Measurements from ENCODE around the gene HIPK2.

HIPK2 gene

DNA sequence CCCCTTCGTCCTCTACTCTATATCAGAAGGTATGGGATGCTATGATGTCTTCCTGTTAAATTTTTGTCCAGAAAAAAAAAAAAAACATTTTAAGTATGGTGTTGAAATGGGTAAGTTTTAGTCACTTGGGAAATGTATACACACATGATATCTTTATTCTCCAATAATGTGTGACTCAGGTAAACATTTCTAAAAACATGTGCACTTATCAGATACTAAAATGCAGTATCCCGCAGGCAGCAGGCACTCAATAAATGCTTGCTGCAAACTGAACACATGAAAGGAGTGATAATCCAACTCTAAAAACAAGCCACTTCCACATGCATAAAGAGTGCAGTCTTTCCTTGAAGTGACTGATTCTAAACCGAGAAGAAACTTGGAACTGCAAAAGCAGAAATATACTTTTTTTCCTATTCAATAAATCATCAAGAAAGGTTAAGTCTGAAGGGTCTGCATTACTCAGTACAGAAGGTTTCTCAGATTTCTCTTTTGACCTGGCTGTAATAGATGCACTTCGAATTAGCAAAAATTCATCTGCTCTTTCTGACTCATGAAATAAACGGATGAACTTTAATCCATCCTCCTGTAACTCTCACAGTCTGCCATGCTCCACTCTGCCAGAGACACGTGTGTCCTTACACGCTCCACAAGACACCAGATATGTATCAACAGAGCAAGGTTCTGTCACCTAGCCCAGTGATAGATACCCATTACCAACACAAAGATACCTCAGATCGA, 84.0 kb downstream of the HIPK2 start:
- WGBS (ENCODE audit: insufficient coverage): 90% methylated on average over 6 of the region's 8 CpGs
- Histone ChIP-seq H3K9me3 (ENCODE audit: control extremely low read depth in 1 of 5, control insufficient read depth in 4 of 5, insufficient read depth in 2 of 5, low read depth in 1 of 5, low read length in 4 of 5) (no peaks in the 10 kb centered on the region), H3K27ac (ENCODE audit: insufficient read depth in 1 of 2, low read depth in 1 of 2, low read length in 2 of 2, poor library complexity in 1 of 2, severe bottlenecking in 2 of 2) (no peak overlapping the region), H3K36me3 (ENCODE audit: control insufficient read depth in 4 of 4, insufficient read depth in 4 of 4, low read length in 3 of 4) (peaks cover 2 to 8% (median 4%) of the 10 kb centered on the region in 4 experiments), H3K27me3 (replicated peaks in 2 of 5; ENCODE audit: control insufficient read depth in 4 of 5, insufficient read depth in 5 of 5, low read length in 4 of 5) (no peaks in the 10 kb centered on the region), H3K4me1 (ENCODE audit: control extremely low read depth in 1 of 4, control insufficient read depth in 4 of 4, insufficient read depth in 4 of 4, low read length in 3 of 4) (peaks cover 0 to 10% (median 10%) of the 10 kb centered on the region in 4 experiments), H3K4me3 (ENCODE audit: control insufficient read depth in 1 of 7, extremely low read depth in 1 of 7, insufficient read depth in 4 of 7, low read depth in 2 of 7, low read length in 6 of 7) (no peak overlapping the region)
- DNase-seq: no peak
- POLR2A ChIA-PET: no interaction called here
- CTCF ChIA-PET: no interaction called here

GRCh38 chr7:139692723-139693122, 85.1 kb downstream of the HIPK2 start:
- no peak for DNase-seq
- 95% methylated on average over 4 of the region's 6 CpGs for WGBS (ENCODE audit: insufficient coverage)
- ChIA-PET CTCF (no interaction called here), POLR2A (no interaction called here)
- no peaks in the 10 kb centered on the region for H3K9me3 ChIP-seq (ENCODE audit: control extremely low read depth in 1 of 5, control insufficient read depth in 4 of 5, insufficient read depth in 2 of 5, low read depth in 1 of 5, low read length in 4 of 5)
- peaks cover 0 to 10% (median 10%) of the 10 kb centered on the region in 4 experiments for H3K4me1 ChIP-seq (ENCODE audit: control extremely low read depth in 1 of 4, control insufficient read depth in 4 of 4, insufficient read depth in 4 of 4, low read length in 3 of 4)
- H3K27ac ChIP-seq (ENCODE audit: insufficient read depth in 1 of 2, low read depth in 1 of 2, low read length in 2 of 2, poor library complexity in 1 of 2, severe bottlenecking in 2 of 2): no peak overlapping the region
- no peaks in the 10 kb centered on the region for H3K27me3 ChIP-seq (replicated peaks in 2 of 5; ENCODE audit: control insufficient read depth in 4 of 5, insufficient read depth in 5 of 5, low read length in 4 of 5)
- peaks cover 0 to 8% (median 4%) of the 10 kb centered on the region in 4 experiments for H3K36me3 ChIP-seq (ENCODE audit: control insufficient read depth in 4 of 4, insufficient read depth in 4 of 4, low read length in 3 of 4)
- H3K4me3 ChIP-seq (ENCODE audit: control insufficient read depth in 1 of 7, extremely low read depth in 1 of 7, insufficient read depth in 4 of 7, low read depth in 2 of 7, low read length in 6 of 7): no peak overlapping the region

DNA sequence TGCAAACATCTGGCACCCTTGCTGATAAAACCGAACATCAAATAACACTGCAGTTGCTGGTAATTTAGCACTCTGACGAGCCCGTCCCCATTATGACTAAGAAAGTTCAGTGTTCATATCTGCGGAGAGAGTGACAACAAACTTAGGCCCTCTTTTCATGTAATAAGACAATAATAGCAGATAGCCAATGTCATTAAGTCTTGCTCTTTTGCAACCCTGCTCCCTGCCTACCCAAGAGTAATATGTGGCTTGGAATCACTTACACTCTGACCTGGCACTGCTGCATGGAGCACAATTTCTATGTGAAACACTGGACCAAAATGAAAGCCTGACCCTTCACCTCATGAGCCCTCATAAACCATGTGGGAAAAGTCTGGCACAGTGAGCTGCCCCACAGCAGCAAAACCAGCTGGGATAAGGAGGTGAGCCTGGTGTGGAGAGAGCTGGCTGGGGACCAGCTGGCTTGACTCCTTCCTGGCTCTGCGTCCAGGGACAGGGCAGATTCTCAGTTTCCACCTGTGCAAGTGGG, 86.5 kb downstream of the HIPK2 start:
- Histone ChIP-seq H3K27me3 (replicated peaks in 2 of 5; ENCODE audit: control insufficient read depth in 4 of 5, insufficient read depth in 5 of 5, low read length in 4 of 5) (no peaks in the 10 kb centered on the region), H3K27ac (ENCODE audit: insufficient read depth in 1 of 2, low read depth in 1 of 2, low read length in 2 of 2, poor library complexity in 1 of 2, severe bottlenecking in 2 of 2) (no peak overlapping the region), H3K36me3 (ENCODE audit: control insufficient read depth in 4 of 4, insufficient read depth in 4 of 4, low read length in 3 of 4) (peaks cover 3 to 11% (median 6%) of the 10 kb centered on the region in 4 experiments), H3K4me1 (ENCODE audit: control extremely low read depth in 1 of 4, control insufficient read depth in 4 of 4, insufficient read depth in 4 of 4, low read length in 3 of 4) (peaks cover 0 to 3% (median 1%) of the 10 kb centered on the region in 4 experiments), H3K4me3 (ENCODE audit: control insufficient read depth in 1 of 7, extremely low read depth in 1 of 7, insufficient read depth in 4 of 7, low read depth in 2 of 7, low read length in 6 of 7) (no peak overlapping the region), H3K9me3 (ENCODE audit: control extremely low read depth in 1 of 5, control insufficient read depth in 4 of 5, insufficient read depth in 2 of 5, low read depth in 1 of 5, low read length in 4 of 5) (peaks cover 0 to 6% (median 0%) of the 10 kb centered on the region in 5 experiments)
- DNase-seq: no peak
- POLR2A ChIA-PET: no interaction called here
- CTCF ChIA-PET: no interaction called here
- 100% methylated on average over 4 of the region's 5 CpGs for WGBS (ENCODE audit: insufficient coverage)

DNA sequence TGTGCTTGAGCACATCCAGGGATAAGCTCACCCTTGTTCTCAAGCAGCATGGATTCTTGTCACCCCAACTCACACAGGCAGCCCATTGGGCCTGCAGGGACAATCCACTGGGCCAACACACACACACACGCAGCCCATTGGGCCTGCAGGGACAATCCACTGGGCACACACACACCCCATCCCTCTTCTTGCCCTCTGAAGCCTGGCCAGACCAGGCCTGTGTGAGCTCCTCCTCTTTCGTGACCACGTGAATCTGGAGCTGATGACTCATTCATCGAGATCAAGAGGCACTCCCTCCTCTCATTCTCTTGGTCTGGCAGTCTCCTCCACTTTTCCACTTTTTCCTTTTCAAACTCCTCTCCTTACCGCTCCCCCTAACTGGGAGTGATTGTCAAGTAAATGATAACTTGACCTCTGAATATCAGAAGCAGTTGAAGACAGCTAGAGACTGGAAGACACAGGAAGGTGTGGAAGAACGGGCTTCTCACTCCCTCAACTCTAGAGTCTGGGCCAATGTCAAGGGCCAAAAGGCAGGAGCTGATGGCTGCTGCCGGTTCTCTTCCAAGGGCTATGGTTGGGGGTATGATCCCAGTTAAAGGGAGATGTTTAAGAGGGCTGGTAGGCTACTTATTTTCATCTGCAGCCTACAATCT, 89.7 kb downstream of the HIPK2 start:
- WGBS (ENCODE audit: insufficient coverage): 97% methylated on average over 3 of the region's 7 CpGs
- peaks cover 0 to 9% (median 4%) of the 10 kb centered on the region in 4 experiments for H3K4me1 ChIP-seq (ENCODE audit: control extremely low read depth in 1 of 4, control insufficient read depth in 4 of 4, insufficient read depth in 4 of 4, low read length in 3 of 4)
- ChIA-PET CTCF (interaction anchor here (1.2 to 1.6 kb wide), 4 partner anchors 10 to 315 kb away, joined by 3 read pairs; no protein-coding TSS in a partner anchor), POLR2A (no interaction called here)
- H3K27ac ChIP-seq (ENCODE audit: insufficient read depth in 1 of 2, low read depth in 1 of 2, low read length in 2 of 2, poor library complexity in 1 of 2, severe bottlenecking in 2 of 2): no peak overlapping the region
- no peak for DNase-seq
- no peaks in the 10 kb centered on the region for H3K27me3 ChIP-seq (replicated peaks in 2 of 5; ENCODE audit: control insufficient read depth in 4 of 5, insufficient read depth in 5 of 5, low read length in 4 of 5)
- peaks cover 2 to 22% (median 3%) of the 10 kb centered on the region in 4 experiments for H3K36me3 ChIP-seq (ENCODE audit: control insufficient read depth in 4 of 4, insufficient read depth in 4 of 4, low read length in 3 of 4)
- H3K4me3 ChIP-seq (ENCODE audit: control insufficient read depth in 1 of 7, extremely low read depth in 1 of 7, insufficient read depth in 4 of 7, low read depth in 2 of 7, low read length in 6 of 7): no peak overlapping the region
- H3K9me3 ChIP-seq (ENCODE audit: control extremely low read depth in 1 of 5, control insufficient read depth in 4 of 5, insufficient read depth in 2 of 5, low read depth in 1 of 5, low read length in 4 of 5): peaks cover 1 to 20% (median 8%) of the 10 kb centered on the region in 5 experiments

DNA sequence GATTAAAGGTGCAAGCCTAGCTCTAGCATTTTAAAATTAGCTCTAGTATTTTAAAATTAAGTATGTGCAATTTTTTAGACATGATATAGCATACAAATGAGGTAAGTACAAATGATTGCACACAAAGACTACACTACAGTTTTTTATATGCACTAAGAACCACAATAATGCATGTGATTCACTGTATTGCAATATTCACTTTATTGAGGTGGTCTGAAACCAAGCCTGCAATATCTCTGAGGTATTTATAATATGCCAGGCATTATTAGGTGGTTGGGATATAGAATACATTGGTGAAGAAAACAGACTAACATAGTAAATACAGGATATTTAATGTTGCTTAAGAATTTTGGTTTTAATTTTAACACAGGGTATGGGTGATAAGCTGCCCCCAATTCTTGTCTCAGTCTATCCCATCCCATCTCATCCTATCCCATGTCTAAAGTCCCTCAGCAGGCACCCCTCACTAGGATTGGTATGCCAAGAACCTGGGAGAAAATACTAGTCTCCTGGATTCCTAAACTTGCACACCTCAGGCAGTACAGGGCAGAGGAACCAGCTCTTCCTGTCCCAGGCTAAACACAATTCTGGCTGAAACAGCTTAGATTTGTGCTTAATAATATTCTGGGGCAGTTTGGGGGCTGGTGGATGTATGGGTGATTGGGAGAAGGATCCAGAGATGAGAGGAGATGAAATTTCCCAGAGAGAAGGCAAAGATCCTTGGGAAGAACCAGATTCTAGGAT, 90.4 kb downstream of the HIPK2 start:
- POLR2A ChIA-PET: interaction anchor here (1.1 kb wide), 1 partner anchor 32 kb away, joined by 3 read pairs; no protein-coding TSS in a partner anchor
- H3K4me3 ChIP-seq (ENCODE audit: control insufficient read depth in 1 of 7, extremely low read depth in 1 of 7, insufficient read depth in 4 of 7, low read depth in 2 of 7, low read length in 6 of 7): no peak overlapping the region
- no peak for DNase-seq
- H3K27ac ChIP-seq (ENCODE audit: insufficient read depth in 1 of 2, low read depth in 1 of 2, low read length in 2 of 2, poor library complexity in 1 of 2, severe bottlenecking in 2 of 2): no peak overlapping the region
- peaks cover 0 to 22% (median 3%) of the 10 kb centered on the region in 4 experiments for H3K36me3 ChIP-seq (ENCODE audit: control insufficient read depth in 4 of 4, insufficient read depth in 4 of 4, low read length in 3 of 4)
- CTCF ChIA-PET: interaction anchor here (1.6 kb wide), 1 partner anchor 22 kb away, joined by 3 read pairs; no protein-coding TSS in a partner anchor
- H3K9me3 ChIP-seq (ENCODE audit: control extremely low read depth in 1 of 5, control insufficient read depth in 4 of 5, insufficient read depth in 2 of 5, low read depth in 1 of 5, low read length in 4 of 5): peaks cover 1 to 20% (median 8%) of the 10 kb centered on the region in 5 experiments
- H3K4me1 ChIP-seq (ENCODE audit: control extremely low read depth in 1 of 4, control insufficient read depth in 4 of 4, insufficient read depth in 4 of 4, low read length in 3 of 4): peaks cover 0 to 16% (median 11%) of the 10 kb centered on the region in 4 experiments
- H3K27me3 ChIP-seq (replicated peaks in 2 of 5; ENCODE audit: control insufficient read depth in 4 of 5, insufficient read depth in 5 of 5, low read length in 4 of 5): no peaks in the 10 kb centered on the region

DNA sequence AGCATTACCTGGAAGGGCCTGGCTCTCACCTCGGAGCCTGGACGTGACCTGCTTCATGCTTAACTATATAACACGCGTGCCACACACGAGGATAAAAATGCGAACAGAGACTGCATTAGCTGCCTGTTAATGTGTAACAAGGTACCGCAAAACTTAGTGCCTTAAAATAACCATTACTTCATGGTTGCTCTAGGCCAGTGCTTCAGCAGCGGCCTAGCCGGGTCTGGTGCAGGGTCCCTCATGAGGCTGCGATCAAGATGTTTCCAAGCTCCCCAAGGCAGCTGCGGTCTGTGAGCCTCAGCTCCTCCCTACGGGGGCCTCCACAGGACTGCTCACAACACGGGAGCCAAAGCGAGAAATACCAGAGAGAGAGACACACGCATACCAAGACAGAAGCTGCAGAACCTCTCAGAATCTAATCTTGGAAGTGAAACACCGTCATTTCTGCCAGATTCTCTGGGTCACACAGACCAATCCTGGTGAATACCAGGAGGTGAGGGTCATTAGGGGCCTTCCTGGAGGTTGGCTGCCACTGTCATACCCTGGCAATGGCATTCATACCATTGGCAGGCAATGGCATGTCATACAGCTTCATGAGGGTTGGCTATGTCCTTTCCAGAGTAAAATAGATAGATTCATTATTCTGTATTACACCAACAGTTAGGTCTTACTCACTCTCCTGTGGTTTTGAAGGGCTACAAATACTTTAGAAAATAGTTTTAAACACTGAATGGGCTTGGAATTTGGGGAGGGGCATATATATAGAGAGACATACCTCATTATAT, 94.5 kb downstream of the HIPK2 start:
- 95% methylated on average over 16 of the region's 16 CpGs for WGBS (ENCODE audit: insufficient coverage)
- H3K4me3 ChIP-seq (ENCODE audit: control insufficient read depth in 1 of 7, extremely low read depth in 1 of 7, insufficient read depth in 4 of 7, low read depth in 2 of 7, low read length in 6 of 7): peak overlapping the region in 1 of 7 experiments; percentile 11
- ChIA-PET POLR2A (no interaction called here), CTCF (interaction anchor here (0.8 to 1.8 kb wide), 2 partner anchors 64 to 66 kb away, joined by 3 to 4 read pairs; no protein-coding TSS in a partner anchor)
- no peak overlapping the region for H3K27ac ChIP-seq (ENCODE audit: insufficient read depth in 1 of 2, low read depth in 1 of 2, low read length in 2 of 2, poor library complexity in 1 of 2, severe bottlenecking in 2 of 2)
- peaks cover 3 to 44% (median 37%) of the 10 kb centered on the region in 4 experiments for H3K4me1 ChIP-seq (ENCODE audit: control extremely low read depth in 1 of 4, control insufficient read depth in 4 of 4, insufficient read depth in 4 of 4, low read length in 3 of 4)
- no peaks in the 10 kb centered on the region for H3K27me3 ChIP-seq (replicated peaks in 2 of 5; ENCODE audit: control insufficient read depth in 4 of 5, insufficient read depth in 5 of 5, low read length in 4 of 5)
- peaks cover 1 to 20% (median 8%) of the 10 kb centered on the region in 5 experiments for H3K9me3 ChIP-seq (ENCODE audit: control extremely low read depth in 1 of 5, control insufficient read depth in 4 of 5, insufficient read depth in 2 of 5, low read depth in 1 of 5, low read length in 4 of 5)
- DNase-seq: no peak
- H3K36me3 ChIP-seq (ENCODE audit: control insufficient read depth in 4 of 4, insufficient read depth in 4 of 4, low read length in 3 of 4): peaks cover 0 to 16% (median 2%) of the 10 kb centered on the region in 4 experiments
